Nephron (organoid): ENCODE data around the gene PHKA1.

ENCODE experiments used
- H3K27ac Mint-ChIP-seq, 3 experiments: 2 replicates each; pipeline ENCODE4 v1.8.0; 2020; ENCODE audit warnings: mixed read lengths in 3 of 3, mild to moderate bottlenecking in 2 of 3, moderate library complexity in 1 of 3
- H3K27me3 Mint-ChIP-seq: 2 replicates; pipeline ENCODE4 v1.8.0; 2021; ENCODE audit warnings: low read depth, mild to moderate bottlenecking, moderate library complexity, mixed read lengths
- H3K36me3 Mint-ChIP-seq: 2 replicates; pipeline ENCODE4 v1.8.0; 2020; ENCODE audit warnings: low read depth, mixed read lengths
- H3K4me1 Mint-ChIP-seq: 2 replicates; pipeline ENCODE4 v1.8.0; 2020; ENCODE audit warnings: mixed read lengths
- H3K4me3 Mint-ChIP-seq, 3 experiments: 2 replicates each; pipeline ENCODE4 v1.8.0; 2020; ENCODE audit warnings: mild to moderate bottlenecking in 3 of 3, mixed read lengths in 3 of 3, moderate library complexity in 2 of 3
- H3K9me3 Mint-ChIP-seq: 2 replicates; pipeline ENCODE4 v1.8.0; 2020; ENCODE audit warnings: mixed read lengths
- TF ChIP-seq, protein P1 (sequence below), 3 experiments: fragments of 200-600 bp; sonication (generic); IDR thresholded peaks; one replicate each; pipeline ENCODE4 v1.5.0; 2021; ENCODE audit warnings: antibody characterized with exemption in 3 of 3; ENCODE audit not compliant: unreplicated experiment in 3 of 3

Gene PHKA1

DNA sequence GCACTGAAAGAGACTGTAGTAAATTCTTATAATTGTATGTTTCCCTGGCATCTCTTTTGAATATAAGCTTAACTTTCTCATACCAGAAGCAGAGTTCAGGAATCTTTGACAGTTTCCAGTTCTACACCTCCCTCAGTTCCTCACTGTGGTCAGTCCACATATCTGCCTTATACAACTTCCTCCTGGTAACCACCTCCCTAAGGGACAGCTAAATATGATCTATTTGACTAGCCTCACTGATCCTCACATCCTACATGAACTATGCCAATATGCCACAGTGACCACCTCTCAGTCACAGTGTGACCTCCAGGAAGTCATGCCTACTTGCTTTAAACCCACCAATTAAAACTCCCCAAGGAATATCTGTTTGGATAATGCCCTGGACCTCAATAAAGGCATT, 89.9 kb downstream of the PHKA1 start:
- TF ChIP-seq, protein P1, sequence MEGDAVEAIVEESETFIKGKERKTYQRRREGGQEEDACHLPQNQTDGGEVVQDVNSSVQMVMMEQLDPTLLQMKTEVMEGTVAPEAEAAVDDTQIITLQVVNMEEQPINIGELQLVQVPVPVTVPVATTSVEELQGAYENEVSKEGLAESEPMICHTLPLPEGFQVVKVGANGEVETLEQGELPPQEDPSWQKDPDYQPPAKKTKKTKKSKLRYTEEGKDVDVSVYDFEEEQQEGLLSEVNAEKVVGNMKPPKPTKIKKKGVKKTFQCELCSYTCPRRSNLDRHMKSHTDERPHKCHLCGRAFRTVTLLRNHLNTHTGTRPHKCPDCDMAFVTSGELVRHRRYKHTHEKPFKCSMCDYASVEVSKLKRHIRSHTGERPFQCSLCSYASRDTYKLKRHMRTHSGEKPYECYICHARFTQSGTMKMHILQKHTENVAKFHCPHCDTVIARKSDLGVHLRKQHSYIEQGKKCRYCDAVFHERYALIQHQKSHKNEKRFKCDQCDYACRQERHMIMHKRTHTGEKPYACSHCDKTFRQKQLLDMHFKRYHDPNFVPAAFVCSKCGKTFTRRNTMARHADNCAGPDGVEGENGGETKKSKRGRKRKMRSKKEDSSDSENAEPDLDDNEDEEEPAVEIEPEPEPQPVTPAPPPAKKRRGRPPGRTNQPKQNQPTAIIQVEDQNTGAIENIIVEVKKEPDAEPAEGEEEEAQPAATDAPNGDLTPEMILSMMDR (IDR thresholded peaks at IDR 0.05; ENCODE audit: unreplicated experiment in 3 of 3), result no peak
- no peak overlapping the region for H3K27ac Mint-ChIP-seq
- H3K4me3 Mint-ChIP-seq, result no peak overlapping the region
- H3K4me1 Mint-ChIP-seq, result no peaks in the 10 kb centered on the region
- H3K36me3 Mint-ChIP-seq, result peaks cover 15% of the 10 kb centered on the region
- no peaks in the 10 kb centered on the region for H3K9me3 Mint-ChIP-seq
- no peaks in the 10 kb centered on the region for H3K27me3 Mint-ChIP-seq

DNA sequence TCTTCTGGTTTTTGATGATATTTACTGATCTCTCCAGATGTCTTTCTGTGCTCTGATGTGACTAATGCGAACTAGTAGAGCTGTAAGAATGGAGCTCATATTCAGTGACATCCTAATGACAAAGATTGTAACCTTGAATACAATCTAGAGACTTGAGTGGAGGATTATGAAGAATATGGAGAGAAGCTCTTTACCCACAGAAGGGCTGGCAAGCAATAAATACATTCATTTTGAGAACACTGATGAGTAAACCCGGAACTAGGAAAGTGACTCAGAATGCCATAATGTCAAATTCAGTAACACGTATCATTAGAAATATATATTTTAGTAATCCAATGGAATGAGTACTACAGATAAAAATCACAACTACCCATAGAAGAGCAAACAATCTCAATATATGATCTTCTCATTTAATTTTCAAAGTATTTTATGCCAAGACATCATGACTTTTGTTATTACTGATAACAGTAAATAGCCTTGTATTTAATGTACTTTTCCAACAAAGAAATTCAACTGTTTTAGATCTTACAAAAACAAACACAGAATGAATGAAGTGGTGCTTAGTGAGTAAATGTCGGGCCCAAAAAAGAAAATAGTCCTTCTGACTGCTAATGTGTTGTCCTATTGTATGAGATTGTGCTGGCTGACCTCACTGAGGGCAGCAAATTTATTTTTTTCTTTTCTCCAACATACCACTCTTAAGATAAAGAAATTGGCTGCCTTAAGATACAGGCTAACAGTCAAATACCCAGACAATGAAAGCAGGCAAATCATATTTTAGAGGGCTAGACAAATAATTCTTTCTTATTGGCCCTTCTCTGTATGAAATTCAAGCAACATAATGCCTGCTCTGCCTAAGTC, 92.3 kb downstream of the PHKA1 start:
- Mint-ChIP-seq H3K9me3 (no peaks in the 10 kb centered on the region), H3K27ac (no peak overlapping the region), H3K4me1 (no peaks in the 10 kb centered on the region), H3K4me3 (no peak overlapping the region), H3K36me3 (peaks cover 15% of the 10 kb centered on the region), H3K27me3 (no peaks in the 10 kb centered on the region)
- TF ChIP-seq, protein P1 (IDR thresholded peaks at IDR 0.05; ENCODE audit: unreplicated experiment in 3 of 3), result no peak

DNA sequence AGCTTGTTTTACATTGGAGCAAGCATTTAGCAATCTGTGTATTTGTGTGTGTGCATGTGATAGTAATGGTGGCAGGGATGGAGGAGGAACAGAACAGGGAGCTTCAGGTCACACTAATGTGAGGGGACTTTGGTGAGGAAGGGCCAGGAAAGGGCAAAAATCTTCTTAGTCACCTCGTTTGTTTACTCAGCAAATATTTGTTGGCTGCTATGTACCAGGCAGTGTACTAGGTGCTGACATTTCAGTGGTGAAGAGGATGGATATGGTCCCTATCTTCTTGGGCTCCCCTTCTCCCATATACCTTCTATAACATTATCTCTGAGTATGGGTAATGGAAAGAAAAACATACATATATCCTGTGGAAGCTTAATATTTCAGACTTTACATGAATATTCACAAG, 92.9 kb downstream of the PHKA1 start:
- Mint-ChIP-seq H3K27me3 (no peaks in the 10 kb centered on the region), H3K36me3 (peaks cover 15% of the 10 kb centered on the region), H3K4me3 (no peak overlapping the region), H3K4me1 (no peaks in the 10 kb centered on the region), H3K27ac (no peak overlapping the region), H3K9me3 (no peaks in the 10 kb centered on the region)
- TF ChIP-seq, protein P1 (IDR thresholded peaks at IDR 0.05; ENCODE audit: unreplicated experiment in 3 of 3), result no peak

DNA sequence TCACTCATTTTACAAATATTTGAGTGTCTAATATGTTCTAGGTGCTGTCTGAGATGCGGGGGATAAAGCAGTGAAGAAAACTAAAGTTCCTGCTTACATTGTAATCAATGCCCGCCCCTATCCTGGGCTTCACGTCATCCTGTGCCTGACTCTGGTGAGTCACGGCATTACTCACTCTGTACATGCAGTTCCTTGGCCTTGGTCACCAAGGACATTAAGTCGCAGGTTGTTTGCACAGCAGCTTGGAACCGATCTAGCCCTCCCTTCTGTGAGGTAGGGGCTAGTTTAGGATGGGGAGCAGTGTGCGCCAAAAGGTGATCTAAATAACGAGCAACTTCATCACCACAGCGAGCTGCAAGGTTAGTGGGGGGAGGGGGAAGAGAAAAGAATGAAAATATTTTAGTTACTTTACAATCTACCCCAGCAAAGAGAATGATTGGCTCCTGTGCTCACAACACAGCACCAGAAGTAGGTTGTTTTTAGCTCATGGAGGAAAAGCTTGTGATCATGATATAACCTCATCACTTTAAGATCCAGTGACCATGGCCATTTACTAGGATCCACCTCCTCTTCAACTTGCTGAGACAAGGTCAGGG, 93.5 kb downstream of the PHKA1 start:
- H3K4me1 Mint-ChIP-seq, result no peaks in the 10 kb centered on the region
- no peak overlapping the region for H3K27ac Mint-ChIP-seq
- H3K4me3 Mint-ChIP-seq, result no peak overlapping the region
- H3K36me3 Mint-ChIP-seq, result peaks cover 15% of the 10 kb centered on the region
- no peaks in the 10 kb centered on the region for H3K9me3 Mint-ChIP-seq
- H3K27me3 Mint-ChIP-seq, result no peaks in the 10 kb centered on the region
- TF ChIP-seq, protein P1 (IDR thresholded peaks at IDR 0.05; ENCODE audit: unreplicated experiment in 3 of 3), result no peak

DNA sequence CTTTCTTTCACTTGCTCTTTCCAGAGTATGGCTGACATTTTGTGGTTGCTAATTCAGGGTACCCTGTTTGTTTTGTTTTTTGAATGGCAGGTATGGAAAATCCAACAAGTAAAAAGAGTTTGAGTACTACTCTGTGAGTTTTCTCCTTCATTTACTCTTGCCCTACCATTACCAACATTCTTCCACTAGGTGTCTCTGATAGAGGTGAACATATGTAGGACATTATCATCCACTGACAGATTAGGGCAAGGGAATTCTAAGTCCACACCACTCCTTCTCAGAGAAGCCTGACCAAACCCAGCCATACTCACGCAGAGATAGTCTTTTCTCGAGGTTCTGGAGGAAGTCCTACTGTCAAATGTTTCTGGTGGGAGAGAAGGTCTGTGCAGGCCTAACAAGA, 104.8 kb downstream of the PHKA1 start:
- Mint-ChIP-seq H3K36me3 (peaks cover 17% of the 10 kb centered on the region), H3K9me3 (peaks cover 3% of the 10 kb centered on the region), H3K27ac (no peak overlapping the region), H3K27me3 (no peaks in the 10 kb centered on the region), H3K4me1 (no peaks in the 10 kb centered on the region), H3K4me3 (no peak overlapping the region)
- TF ChIP-seq, protein P1 (IDR thresholded peaks at IDR 0.05; ENCODE audit: unreplicated experiment in 3 of 3), result no peak
